Measurements from ENCODE around the gene UPF3B.
"Not testable (repeated sequence)": the region's sequence is repeated elsewhere in the genome, so short reads cannot be mapped to it uniquely, and the experiment has no call there.

The UPF3B gene

GRCh38 chrX:119852382-119853353 is at the start of gene UPF3B:
Gene UPF3B, minus strand, starts transcription at chrX:119852963. Its CDS starts 35 bp downstream, at chrX:119852928.
- peak within 1 kb of the TSS; percentile 97 for H3K27ac Mint-ChIP-seq
- H3K27me3 Mint-ChIP-seq = no peaks in the 10 kb centered on the region
- peak; percentile 78 to 85 for DNase-seq (ENCODE audit: low spot score in 2 of 2)
- peaks cover 2% of the 10 kb centered on the region for H3K36me3 Mint-ChIP-seq
- H3K4me3 Mint-ChIP-seq = peak within 1 kb of the TSS; percentile 95
- H3K9me3 Mint-ChIP-seq = no peaks in the 10 kb centered on the region
- ATAC-seq (ENCODE audit: low read depth) = peak; percentile 95
- peaks cover 3% of the 10 kb centered on the region for H3K4me1 Mint-ChIP-seq

GRCh38 chrX:119900976-119901375 is 48.2 kb upstream of the UPF3B start:
- DNase-seq (ENCODE audit: low spot score in 2 of 2) (no peak), ATAC-seq (ENCODE audit: low read depth) (no peak)
- H3K9me3 Mint-ChIP-seq = no peaks in the 10 kb centered on the region
- H3K27ac Mint-ChIP-seq = no peak overlapping the region
- H3K27me3 Mint-ChIP-seq = peaks cover 4% of the 10 kb centered on the region
- no peaks in the 10 kb centered on the region for H3K4me1 Mint-ChIP-seq
- no peaks in the 10 kb centered on the region for H3K36me3 Mint-ChIP-seq
- H3K4me3 Mint-ChIP-seq = no peak overlapping the region

- no peaks in the 10 kb centered on the region for H3K27me3 Mint-ChIP-seq
- no peaks in the 10 kb centered on the region for H3K36me3 Mint-ChIP-seq
- DNase-seq (ENCODE audit: low spot score in 2 of 2) = no peak
- no peaks in the 10 kb centered on the region for H3K9me3 Mint-ChIP-seq
- H3K4me3 Mint-ChIP-seq = no peak overlapping the region
- H3K27ac Mint-ChIP-seq = no peak overlapping the region
- no peaks in the 10 kb centered on the region for H3K4me1 Mint-ChIP-seq
- ATAC-seq (ENCODE audit: low read depth) = no peak
These were observed 46.4 kb upstream of the UPF3B start for GRCh38 chrX:119899125-119899524.

GRCh38 chrX:119895843-119896326 is 43.1 kb upstream of the UPF3B start, which contains the start of gene AKAP14:
Gene AKAP14, plus strand, starts transcription at chrX:119895893. Its CDS starts 7,331 bp downstream, at chrX:119903224.
- H3K4me3 Mint-ChIP-seq = no peak within 1 kb of the TSS
- ATAC-seq (ENCODE audit: low read depth) = no peak
- no peaks in the 10 kb centered on the region for H3K36me3 Mint-ChIP-seq
- DNase-seq (ENCODE audit: low spot score in 2 of 2) = no peak
- H3K27ac Mint-ChIP-seq = no peak within 1 kb of the TSS
- no peaks in the 10 kb centered on the region for H3K9me3 Mint-ChIP-seq
- H3K27me3 Mint-ChIP-seq = no peaks in the 10 kb centered on the region
- no peaks in the 10 kb centered on the region for H3K4me1 Mint-ChIP-seq

GRCh38 chrX:119891961-119892692 is 39.4 kb upstream of the UPF3B start:
- ATAC-seq (ENCODE audit: low read depth); H3K4me1 Mint-ChIP-seq; H3K36me3 Mint-ChIP-seq; H3K27ac Mint-ChIP-seq; H3K9me3 Mint-ChIP-seq; DNase-seq (ENCODE audit: low spot score in 2 of 2); H3K4me3 Mint-ChIP-seq; H3K27me3 Mint-ChIP-seq: not testable (repeated sequence)

GRCh38 chrX:119890626-119891025 is 37.9 kb upstream of the UPF3B start:
- H3K4me1 Mint-ChIP-seq; H3K4me3 Mint-ChIP-seq; H3K27ac Mint-ChIP-seq; ATAC-seq (ENCODE audit: low read depth); DNase-seq (ENCODE audit: low spot score in 2 of 2); H3K27me3 Mint-ChIP-seq; H3K36me3 Mint-ChIP-seq; H3K9me3 Mint-ChIP-seq: not testable (repeated sequence)

- Mint-ChIP-seq H3K36me3 (no peaks in the 10 kb centered on the region), H3K27me3 (no peaks in the 10 kb centered on the region), H3K4me1 (peaks cover 6% of the 10 kb centered on the region), H3K27ac (no peak overlapping the region), H3K4me3 (peak overlapping the region; percentile 56), H3K9me3 (no peaks in the 10 kb centered on the region)
- peak; percentile 33 to 47 for DNase-seq (ENCODE audit: low spot score in 2 of 2)
- peak; percentile 77 for ATAC-seq (ENCODE audit: low read depth)
These were observed 35.1 kb upstream of the UPF3B start for GRCh38 chrX:119887721-119888425.

GRCh38 chrX:119885554-119886428 is 33.0 kb upstream of the UPF3B start:
- Mint-ChIP-seq H3K4me1 (peaks cover 6% of the 10 kb centered on the region), H3K27me3 (no peaks in the 10 kb centered on the region), H3K9me3 (no peaks in the 10 kb centered on the region), H3K36me3 (no peaks in the 10 kb centered on the region), H3K4me3 (peak overlapping the region; percentile 44), H3K27ac (no peak overlapping the region)
- peak; percentile 26 for ATAC-seq (ENCODE audit: low read depth)
- no peak for DNase-seq (ENCODE audit: low spot score in 2 of 2)

GRCh38 chrX:119880552-119881437 is 28.0 kb upstream of the UPF3B start:
- Mint-ChIP-seq H3K36me3 (no peaks in the 10 kb centered on the region), H3K27me3 (no peaks in the 10 kb centered on the region), H3K4me1 (peaks cover 11% of the 10 kb centered on the region), H3K4me3 (no peak overlapping the region), H3K27ac (peak overlapping the region; percentile 79), H3K9me3 (no peaks in the 10 kb centered on the region)
- ATAC-seq (ENCODE audit: low read depth) (peak; percentile 80), DNase-seq (ENCODE audit: low spot score in 2 of 2) (no peak)

- Mint-ChIP-seq H3K4me1 (peaks cover 11% of the 10 kb centered on the region), H3K4me3 (no peak overlapping the region), H3K36me3 (no peaks in the 10 kb centered on the region), H3K27me3 (no peaks in the 10 kb centered on the region), H3K9me3 (no peaks in the 10 kb centered on the region), H3K27ac (peak overlapping the region; percentile 79)
- peak in 1 of 2 donors; percentile 14 for DNase-seq (ENCODE audit: low spot score in 2 of 2)
- peak; percentile 84 for ATAC-seq (ENCODE audit: low read depth)
These were observed 27.3 kb upstream of the UPF3B start for GRCh38 chrX:119880076-119880475.

- H3K4me3 Mint-ChIP-seq = no peak overlapping the region
- no peak for DNase-seq (ENCODE audit: low spot score in 2 of 2)
- H3K9me3 Mint-ChIP-seq = no peaks in the 10 kb centered on the region
- H3K27me3 Mint-ChIP-seq = no peaks in the 10 kb centered on the region
- H3K27ac Mint-ChIP-seq = no peak overlapping the region
- ATAC-seq (ENCODE audit: low read depth) = no peak
- peaks cover 11% of the 10 kb centered on the region for H3K4me1 Mint-ChIP-seq
- H3K36me3 Mint-ChIP-seq = no peaks in the 10 kb centered on the region
These were observed 26.0 kb upstream of the UPF3B start for GRCh38 chrX:119878740-119879139.
